Esophagus (tissue), 2 donors: ENCODE measurements around the gene ATP8B1. TPM values are rescaled to one million over a fixed set of nuclear protein-coding genes. Genes with fewer than 3 reads are reported as not detected.
A peak's percentile ranks its signal among the peaks of the same experiment; 100 is the strongest.

ENCODE experiments used
- H3K27ac ChIP-seq, 2 donors: one replicate each; pipeline ENCODE4 v1.5.1; 2013; ENCODE audit warnings: low read depth in 2 of 2, mild to moderate bottlenecking in 2 of 2, inconsistent platforms in 1 of 2, low read length in 1 of 2, moderate library complexity in 1 of 2
- H3K27me3 ChIP-seq, 2 donors: one replicate each; pipeline ENCODE4 v1.6.1; 2013; ENCODE audit warnings: low read length in 2 of 2, control low read depth in 1 of 2, mild to moderate bottlenecking in 1 of 2; ENCODE audit not compliant: insufficient read depth in 2 of 2, control insufficient read depth in 1 of 2
- H3K36me3 ChIP-seq, 2 donors: one replicate each; pipeline ENCODE4 v1.6.1; 2013; ENCODE audit warnings: low read length in 1 of 2; ENCODE audit not compliant: control insufficient read depth in 2 of 2, insufficient read depth in 2 of 2
- H3K4me1 ChIP-seq, 2 donors: one replicate each; pipeline ENCODE4 v1.6.1; 2013; ENCODE audit warnings: low read length in 1 of 2; ENCODE audit not compliant: control insufficient read depth in 2 of 2, insufficient read depth in 2 of 2
- H3K4me3 ChIP-seq, 2 donors: one replicate each; pipeline ENCODE4 v1.5.1; 2013; ENCODE audit warnings: low read length in 2 of 2, mild to moderate bottlenecking in 2 of 2, low read depth in 1 of 2, moderate library complexity in 1 of 2
- H3K9me3 ChIP-seq, 2 donors: one replicate each; pipeline ENCODE4 v1.6.1; 2013; ENCODE audit warnings: mild to moderate bottlenecking in 2 of 2, low read depth in 1 of 2, low read length in 1 of 2, moderate library complexity in 1 of 2; ENCODE audit not compliant: control insufficient read depth in 2 of 2, insufficient read depth in 1 of 2
- WGBS, 2 donors: extraction: QIAGEN DNeasy Blood & Tissue Kit; methylation state at CpG; one replicate each; pipeline ENCODE4 v1.1.7; 2013; 5-methylcytosine and 5-hydroxymethylcytosine counted together
- polyA plus RNA-seq, 2 donors: library from polyadenylated mRNA; stranded (reverse); fragments of 200-250 nt; gene quantifications; one replicate each; pipeline ENCODE4 v1.2.3, GENCODE V29; 2013
- donor health status: healthy with polysubstance abuse.
- donor health status: Bipolar disorder and iron deficiency.

Gene ATP8B1
- polyA plus RNA-seq, 2 donors: 8.0 to 12.9 TPM

DNA sequence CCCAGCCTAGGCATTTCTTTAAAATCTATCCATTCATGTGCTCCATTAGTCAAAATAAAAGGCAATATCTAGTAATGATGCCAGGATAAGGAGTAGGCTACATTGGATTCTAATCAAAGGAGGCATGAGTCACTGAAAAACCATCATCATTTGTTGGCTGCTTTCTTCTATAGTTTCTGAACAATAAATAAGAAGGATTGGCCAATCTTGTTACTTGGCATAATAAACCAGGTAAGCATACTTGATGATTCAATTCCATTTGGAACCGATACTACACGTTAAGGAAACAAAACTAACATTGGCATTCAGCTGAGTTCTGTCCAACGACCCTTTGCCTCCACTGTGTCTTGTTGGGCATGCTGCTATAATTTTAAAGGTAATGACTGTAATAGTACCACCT, 27.2 kb downstream of the ATP8B1 start:
- peaks cover 0 to 28% of the 10 kb centered on the region in 2 donors for H3K4me1 ChIP-seq
- no peaks in the 10 kb centered on the region for H3K36me3 ChIP-seq
- no peaks in the 10 kb centered on the region for H3K9me3 ChIP-seq
- WGBS, 2 donors: 38 to 47% methylated on average over 3 of the region's 3 CpGs
- no peaks in the 10 kb centered on the region for H3K27me3 ChIP-seq
- no peak overlapping the region for H3K4me3 ChIP-seq
- H3K27ac ChIP-seq: peak overlapping the region; percentile 96 to 97

DNA sequence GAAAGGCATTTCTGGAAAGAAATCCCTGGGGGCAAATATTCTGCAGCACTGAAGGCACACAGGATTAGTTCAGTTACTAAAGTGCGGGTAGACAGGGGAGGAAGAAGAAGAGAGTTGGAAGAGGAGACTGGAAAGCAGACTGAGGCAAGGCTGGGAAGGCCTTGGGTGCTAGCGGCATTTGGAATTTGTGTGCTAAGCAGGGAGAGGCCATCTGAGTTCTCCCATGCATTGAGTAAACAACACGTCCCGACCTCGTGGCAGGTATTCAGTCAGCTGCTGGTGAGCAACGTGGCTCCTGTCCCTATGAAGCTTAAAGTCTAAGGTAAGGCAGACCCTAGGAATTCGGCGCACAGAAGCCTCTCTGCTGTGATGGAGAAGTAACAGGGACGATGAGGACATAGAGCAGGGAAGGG, 30.7 kb downstream of the ATP8B1 start:
- Histone ChIP-seq H3K36me3 (no peaks in the 10 kb centered on the region), H3K27me3 (no peaks in the 10 kb centered on the region), H3K4me3 (no peak overlapping the region), H3K9me3 (no peaks in the 10 kb centered on the region), H3K27ac (peak overlapping the region; percentile 88 to 89), H3K4me1 (peaks cover 8 to 30% of the 10 kb centered on the region in 2 donors)
- WGBS, 2 donors: 52 to 54% methylated on average over 9 of the region's 9 CpGs

DNA sequence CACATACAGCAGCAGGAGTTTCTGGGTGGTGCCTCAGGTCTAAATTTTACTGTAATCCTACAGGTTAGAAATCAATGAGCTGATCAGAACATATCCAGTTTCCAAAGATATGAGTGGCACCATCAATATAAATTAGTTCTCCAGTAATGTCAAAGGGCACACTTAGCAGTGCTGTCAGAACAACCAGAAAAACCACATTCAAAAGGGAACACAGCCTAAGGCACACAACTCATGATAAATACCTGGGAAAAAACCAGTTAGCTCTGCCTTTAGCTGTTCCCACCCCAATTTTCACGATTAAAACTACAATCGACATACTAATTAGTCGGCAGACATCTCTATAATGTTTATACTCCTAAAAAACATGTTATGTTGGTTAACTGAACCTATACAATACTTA, 31.5 kb downstream of the ATP8B1 start:
- 44 to 46% methylated on average over 3 of the region's 3 CpGs for WGBS, 2 donors
- no peaks in the 10 kb centered on the region for H3K27me3 ChIP-seq
- H3K27ac ChIP-seq: peak overlapping the region; percentile 84 to 90
- H3K36me3 ChIP-seq: no peaks in the 10 kb centered on the region
- H3K9me3 ChIP-seq: no peaks in the 10 kb centered on the region
- H3K4me3 ChIP-seq: no peak overlapping the region
- peaks cover 8 to 30% of the 10 kb centered on the region in 2 donors for H3K4me1 ChIP-seq

DNA sequence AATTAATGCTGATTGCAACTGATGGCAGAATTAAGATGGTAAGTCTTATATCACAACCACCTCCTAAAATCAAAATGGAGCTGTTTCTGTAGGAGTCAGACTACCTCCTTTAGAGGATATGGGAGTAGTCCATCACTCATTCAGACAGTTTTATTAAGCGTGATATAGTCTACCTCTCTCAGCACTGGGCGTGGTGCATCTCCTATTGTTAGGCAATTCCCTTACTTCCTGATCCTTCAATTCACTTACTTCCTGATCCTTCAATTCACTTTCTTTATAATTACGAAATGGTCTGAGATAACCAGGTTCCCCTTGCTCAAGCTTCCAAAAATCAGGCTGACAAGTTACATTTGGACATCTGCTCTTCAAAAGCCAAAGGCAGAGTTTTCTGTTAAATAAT, 31.9 kb downstream of the ATP8B1 start:
- Histone ChIP-seq H3K9me3 (no peaks in the 10 kb centered on the region), H3K27me3 (no peaks in the 10 kb centered on the region), H3K36me3 (no peaks in the 10 kb centered on the region), H3K4me3 (no peak overlapping the region), H3K27ac (peak overlapping the region; percentile 90 to 92), H3K4me1 (peaks cover 8 to 28% of the 10 kb centered on the region in 2 donors)
- 35 to 41% methylated on average over 3 of the region's 3 CpGs for WGBS, 2 donors

DNA sequence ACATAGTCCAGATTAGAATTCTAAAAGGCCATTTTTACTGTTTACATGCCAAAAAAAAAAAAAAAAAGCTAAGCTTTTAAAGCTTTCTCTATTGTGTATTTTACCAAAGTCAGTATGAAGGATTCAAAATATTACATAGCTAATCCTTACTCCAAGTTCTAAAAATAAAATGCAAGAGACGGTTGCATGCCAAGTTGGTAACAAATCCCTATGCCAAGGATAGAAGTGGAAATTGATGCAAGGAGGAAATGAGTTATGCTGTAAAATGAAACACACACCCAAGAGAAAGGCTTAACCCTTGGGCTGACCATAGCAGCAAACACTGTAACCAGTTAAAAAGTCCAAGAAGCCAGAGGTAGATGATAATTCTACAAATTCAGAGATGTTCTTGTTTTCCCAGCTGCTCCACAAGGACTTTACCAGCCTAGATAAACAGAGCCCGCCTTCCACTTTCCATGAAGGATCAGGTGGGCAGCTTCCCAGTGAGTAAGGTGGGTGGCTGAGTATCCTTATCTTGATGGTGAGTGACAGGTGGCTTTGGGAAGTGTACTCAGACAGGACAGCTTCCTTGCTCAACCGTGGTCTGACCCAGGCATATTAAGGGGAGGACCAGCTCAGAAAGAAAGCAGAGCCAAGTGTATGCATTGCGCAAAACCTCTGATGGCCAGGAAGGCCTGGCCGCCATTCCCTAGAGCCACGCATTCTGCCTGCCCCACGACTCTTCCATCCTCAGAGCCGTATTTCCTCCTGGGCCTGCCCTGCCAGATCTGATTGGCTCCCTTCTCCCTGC, 34.4 kb downstream of the ATP8B1 start:
- Histone ChIP-seq H3K4me1 (peaks cover 8 to 22% of the 10 kb centered on the region in 2 donors), H3K27ac (peak overlapping the region; percentile 4 to 45)
- 55 to 70% methylated on average over 8 of the region's 8 CpGs for WGBS, 2 donors

DNA sequence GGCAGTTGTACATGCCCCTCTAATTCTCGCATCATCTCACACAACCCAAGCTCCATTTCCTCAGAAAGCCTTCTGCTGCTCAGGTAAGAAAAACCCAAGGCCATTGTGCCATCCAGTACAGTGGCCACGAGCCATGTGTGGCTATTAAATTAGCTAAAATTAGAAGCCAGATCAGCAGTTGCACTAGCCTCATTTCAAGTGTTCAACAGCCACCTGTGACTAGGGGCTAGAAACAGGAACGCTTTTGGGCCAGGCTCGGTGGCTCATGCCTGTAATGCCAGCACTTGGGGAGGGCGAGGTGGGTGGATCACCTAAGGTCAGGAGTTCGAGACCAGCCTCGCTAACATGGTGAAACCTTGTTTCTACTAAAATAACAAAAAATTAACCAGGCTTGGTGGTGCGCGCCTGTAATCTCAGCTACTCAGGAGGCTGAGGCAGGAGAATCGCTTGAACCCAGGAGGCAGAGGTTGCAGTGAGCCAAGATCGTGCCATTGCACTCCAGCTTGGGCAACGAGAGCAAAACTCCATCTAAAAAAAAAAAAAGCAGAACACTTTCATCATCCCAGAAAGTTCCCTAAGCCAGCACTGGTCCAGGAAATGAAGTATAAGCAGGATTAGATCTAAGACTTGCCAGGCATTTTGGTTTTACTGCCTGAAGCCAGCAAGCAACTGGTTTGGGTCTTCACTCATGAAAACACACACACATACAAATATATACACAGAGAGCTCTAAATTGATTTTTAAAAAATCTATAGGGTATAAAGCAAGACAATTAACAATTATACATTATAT, 35.7 kb downstream of the ATP8B1 start:
- no peak overlapping the region for H3K4me3 ChIP-seq
- peaks cover 8 to 16% of the 10 kb centered on the region in 2 donors for H3K4me1 ChIP-seq
- H3K27ac ChIP-seq: no peak overlapping the region
- no peaks in the 10 kb centered on the region for H3K9me3 ChIP-seq
- WGBS, 2 donors: 80 to 81% methylated on average over 12 of the region's 12 CpGs
- H3K36me3 ChIP-seq: no peaks in the 10 kb centered on the region
- no peaks in the 10 kb centered on the region for H3K27me3 ChIP-seq

More for the DNA sequence above, 34.4 kb downstream of the ATP8B1 start:
- H3K36me3 ChIP-seq: no peaks in the 10 kb centered on the region
- H3K27me3 ChIP-seq: no peaks in the 10 kb centered on the region
- H3K4me3 ChIP-seq: no peak overlapping the region
- H3K9me3 ChIP-seq: no peaks in the 10 kb centered on the region

DNA sequence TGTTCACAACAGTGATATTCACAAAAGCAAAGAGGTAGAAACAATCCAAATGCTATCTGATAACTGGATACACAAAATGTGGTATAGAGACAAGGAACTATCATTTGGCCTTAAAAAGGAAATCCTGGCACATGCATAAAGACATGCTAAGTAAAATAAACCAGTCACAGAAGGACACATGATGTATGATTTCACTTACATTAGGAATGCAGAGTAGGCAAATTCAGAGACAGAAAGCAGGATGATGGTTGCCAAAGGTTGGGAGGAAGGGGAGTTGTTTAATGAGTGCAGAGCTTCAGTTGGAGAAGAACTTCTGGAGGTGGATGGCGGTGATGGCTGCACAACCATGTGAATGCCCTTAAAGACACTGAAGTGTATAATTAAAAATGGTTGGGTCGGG, 38.1 kb downstream of the ATP8B1 start:
- Histone ChIP-seq H3K36me3 (peaks cover 0 to 4% of the 10 kb centered on the region in 2 donors), H3K27ac (no peak overlapping the region)

DNA sequence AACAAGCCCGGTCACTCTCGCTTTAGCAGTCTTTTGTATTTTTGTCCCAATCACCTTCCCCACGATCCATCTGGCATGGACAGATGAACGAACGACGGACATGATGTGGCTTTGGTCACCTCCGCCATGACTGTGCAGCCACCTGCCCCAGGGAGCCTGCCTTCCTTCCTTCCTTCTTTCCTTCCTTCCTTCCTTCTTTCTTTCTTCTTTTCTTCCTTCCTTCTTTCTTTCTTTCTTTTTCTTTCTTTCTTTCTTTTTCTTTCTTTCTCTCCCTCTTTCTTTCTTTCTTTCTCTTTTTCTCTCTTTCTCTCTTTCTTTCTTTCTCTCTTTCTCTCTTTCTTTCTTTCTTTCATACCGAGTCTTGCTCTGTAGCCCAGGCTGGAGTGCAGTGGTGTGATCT, 39.0 kb downstream of the ATP8B1 start:
- H3K36me3 ChIP-seq: peaks cover 0 to 4% of the 10 kb centered on the region in 2 donors
- no peaks in the 10 kb centered on the region for H3K9me3 ChIP-seq
- no peaks in the 10 kb centered on the region for H3K27me3 ChIP-seq
- H3K27ac ChIP-seq: no peak overlapping the region
- peaks cover 3 to 4% of the 10 kb centered on the region in 2 donors for H3K4me1 ChIP-seq
- 88 to 91% methylated on average over 8 of the region's 8 CpGs for WGBS, 2 donors
- H3K4me3 ChIP-seq: no peak overlapping the region

More for the DNA sequence above, 38.1 kb downstream of the ATP8B1 start:
- no peaks in the 10 kb centered on the region for H3K9me3 ChIP-seq
- WGBS, 2 donors: 79 to 86% methylated on average over 2 of the region's 2 CpGs
- no peak overlapping the region for H3K4me3 ChIP-seq
- H3K4me1 ChIP-seq: peaks cover 5 to 6% of the 10 kb centered on the region in 2 donors
- H3K27me3 ChIP-seq: no peaks in the 10 kb centered on the region

DNA sequence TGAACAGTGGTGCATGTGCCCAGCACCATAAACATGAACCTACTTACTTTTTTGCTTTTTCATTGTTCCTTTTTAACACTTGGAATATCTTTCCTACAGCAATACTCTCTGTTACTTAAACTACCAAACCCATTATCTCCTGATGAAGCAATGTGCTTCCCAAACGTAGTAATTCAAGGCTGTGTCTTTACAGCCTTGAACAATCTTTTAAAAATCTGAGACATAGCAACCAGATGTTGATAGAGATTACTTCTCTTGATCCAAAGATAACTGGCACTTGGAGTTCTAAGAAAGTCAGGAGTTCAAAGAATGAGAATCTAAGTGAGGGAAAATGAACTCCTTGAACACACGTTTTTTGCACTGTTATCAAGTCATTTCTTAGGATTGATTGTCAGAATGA, 40.4 kb downstream of the ATP8B1 start:
- 58 to 70% methylated on average over 2 of the region's 2 CpGs for WGBS, 2 donors
- Histone ChIP-seq H3K27ac (no peak overlapping the region), H3K4me3 (no peak overlapping the region), H3K27me3 (no peaks in the 10 kb centered on the region), H3K9me3 (no peaks in the 10 kb centered on the region), H3K4me1 (no peaks in the 10 kb centered on the region), H3K36me3 (peaks cover 0 to 4% of the 10 kb centered on the region in 2 donors)
